AG20443 (cell line): ENCODE results near the gene MAP2K6.
A peak's percentile ranks its signal among the peaks of the same experiment; 100 is the strongest.

Source experiments
- DNase-seq: peaks from one replicate; pipeline ENCODE4 v3.0.0; 2012; ENCODE audit warnings: low spot score, mixed read lengths

Gene MAP2K6

DNA sequence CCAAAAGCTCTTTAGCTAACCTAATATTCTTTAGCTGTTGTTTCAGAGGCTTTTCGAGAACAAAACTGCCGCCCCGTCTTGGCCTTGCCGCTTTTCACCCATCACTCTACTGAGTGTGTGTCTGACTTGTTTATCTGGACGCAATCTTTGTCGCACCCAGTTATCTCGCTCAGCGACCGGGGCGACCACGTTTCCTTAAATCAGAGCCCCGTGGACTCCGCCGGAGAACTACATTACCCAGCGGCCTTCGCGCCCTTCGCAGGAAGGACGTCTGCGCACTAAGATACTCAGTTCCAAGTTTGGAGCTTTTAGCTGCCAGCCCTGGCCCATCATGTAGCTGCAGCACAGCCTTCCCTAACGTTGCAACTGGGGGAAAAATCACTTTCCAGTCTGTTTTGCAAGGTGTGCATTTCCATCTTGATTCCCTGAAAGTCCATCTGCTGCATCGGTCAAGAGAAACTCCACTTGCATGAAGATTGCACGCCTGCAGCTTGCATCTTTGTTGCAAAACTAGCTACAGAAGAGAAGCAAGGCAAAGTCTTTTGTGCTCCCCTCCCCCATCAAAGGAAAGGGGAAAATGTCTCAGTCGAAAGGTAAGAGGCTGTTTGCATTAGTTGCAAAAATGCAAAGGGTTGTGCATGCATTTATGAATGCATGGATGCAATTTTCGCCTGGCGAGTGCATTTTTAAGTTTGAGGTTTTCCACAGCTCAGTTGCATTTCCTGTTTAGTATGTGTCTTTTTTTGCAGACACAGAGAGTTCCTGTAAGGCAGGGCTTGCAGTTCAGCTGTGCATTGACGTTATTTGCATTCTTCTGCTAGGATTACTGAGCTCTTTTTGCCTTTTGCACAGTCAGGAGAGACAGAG is at the start of gene MAP2K6:
MAP2K6 (plus strand) TSS at position 290 of the 867 bp plus-strand sequence; CDS start at position 578, 288 bp downstream.
- DNase-seq, result peak; percentile 87

DNA sequence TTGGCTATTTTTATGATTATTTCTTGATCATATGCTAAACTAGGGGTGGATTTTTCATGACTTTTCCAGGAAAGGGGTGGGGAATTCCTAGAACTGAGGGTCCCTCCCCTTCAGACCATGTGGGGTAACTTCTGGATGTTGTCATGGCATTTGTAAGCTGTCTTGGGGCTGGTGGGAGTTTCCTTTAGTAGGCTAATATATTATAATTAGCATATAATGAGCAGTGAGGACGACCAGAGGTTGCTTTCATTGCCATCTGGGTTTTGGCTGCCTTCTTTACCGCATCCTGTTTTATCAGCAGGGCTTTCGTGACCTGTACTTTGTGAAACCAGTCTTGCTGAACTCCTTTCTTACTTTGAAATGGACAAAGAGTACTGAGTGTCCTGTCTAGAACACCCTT is 47.2 kb upstream of the MAP2K6 start:
- DNase-seq, result no peak

DNA sequence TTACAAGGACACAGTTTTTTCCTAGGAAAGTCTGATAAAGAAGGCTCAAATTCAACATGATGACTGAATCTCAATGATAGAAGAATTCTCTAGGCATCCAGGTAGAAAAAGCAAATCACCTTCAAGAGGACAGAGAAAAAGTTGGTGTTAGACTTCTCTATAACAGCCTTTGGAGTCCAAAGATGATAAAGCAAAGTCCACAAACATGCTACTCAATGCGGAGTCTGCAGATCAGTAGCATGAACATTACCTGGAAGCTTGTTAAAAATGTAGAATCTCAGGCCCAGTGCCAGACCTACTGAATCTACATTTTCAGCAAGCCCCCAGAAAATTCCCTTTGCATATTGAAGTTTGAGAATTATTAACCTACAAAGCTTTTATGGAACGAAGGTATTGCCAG is 41.4 kb upstream of the MAP2K6 start:
- no peak for DNase-seq

DNA sequence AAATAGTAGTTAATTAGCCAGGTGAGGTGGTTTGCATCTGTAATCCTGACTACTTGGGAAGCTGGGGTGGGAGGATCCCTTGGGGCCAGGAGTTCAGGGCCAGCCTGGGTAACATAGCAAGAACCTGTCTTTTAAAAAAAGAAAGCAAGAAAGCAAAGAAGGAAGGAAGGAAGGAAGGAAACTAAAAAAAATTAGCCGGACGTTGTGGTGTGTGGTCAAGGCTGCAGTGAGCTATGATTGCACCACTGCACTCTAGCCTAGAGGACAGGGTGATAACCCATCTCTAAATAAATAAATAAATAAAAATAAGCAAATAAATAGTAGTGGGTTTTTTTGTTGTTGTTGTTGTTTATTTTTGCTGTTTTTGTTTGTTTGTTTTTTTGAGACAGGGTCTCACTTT is 39.3 kb upstream of the MAP2K6 start:
- no peak for DNase-seq

DNA sequence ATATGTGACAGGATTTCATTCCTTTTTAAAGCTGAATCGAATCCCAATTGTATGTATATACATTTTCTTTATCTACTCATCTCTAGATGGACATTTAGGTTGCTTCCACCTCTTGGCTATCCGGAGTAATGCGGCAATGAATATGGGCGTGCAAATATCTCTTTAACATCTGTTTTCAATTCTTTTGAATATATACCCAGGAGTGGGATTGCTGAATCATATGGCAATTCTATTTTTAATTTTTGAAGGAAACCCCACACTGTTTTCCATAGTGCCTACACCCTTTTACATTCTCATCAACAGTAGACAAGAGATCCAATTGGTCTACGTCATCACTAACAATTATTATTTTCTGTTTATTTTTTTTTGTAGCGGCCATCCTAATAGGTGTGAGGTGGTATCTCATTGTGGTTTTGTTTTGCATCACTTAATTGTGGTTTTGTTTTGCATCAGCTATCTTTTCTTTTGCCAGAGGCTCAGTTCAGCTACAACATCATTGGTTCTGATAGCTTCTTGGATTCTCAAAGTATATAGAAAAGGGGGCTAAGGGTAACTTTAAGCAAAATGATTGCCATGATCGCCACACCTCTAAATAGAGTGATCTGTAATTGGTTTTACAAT is 25.6 kb upstream of the MAP2K6 start:
- no peak for DNase-seq

DNA sequence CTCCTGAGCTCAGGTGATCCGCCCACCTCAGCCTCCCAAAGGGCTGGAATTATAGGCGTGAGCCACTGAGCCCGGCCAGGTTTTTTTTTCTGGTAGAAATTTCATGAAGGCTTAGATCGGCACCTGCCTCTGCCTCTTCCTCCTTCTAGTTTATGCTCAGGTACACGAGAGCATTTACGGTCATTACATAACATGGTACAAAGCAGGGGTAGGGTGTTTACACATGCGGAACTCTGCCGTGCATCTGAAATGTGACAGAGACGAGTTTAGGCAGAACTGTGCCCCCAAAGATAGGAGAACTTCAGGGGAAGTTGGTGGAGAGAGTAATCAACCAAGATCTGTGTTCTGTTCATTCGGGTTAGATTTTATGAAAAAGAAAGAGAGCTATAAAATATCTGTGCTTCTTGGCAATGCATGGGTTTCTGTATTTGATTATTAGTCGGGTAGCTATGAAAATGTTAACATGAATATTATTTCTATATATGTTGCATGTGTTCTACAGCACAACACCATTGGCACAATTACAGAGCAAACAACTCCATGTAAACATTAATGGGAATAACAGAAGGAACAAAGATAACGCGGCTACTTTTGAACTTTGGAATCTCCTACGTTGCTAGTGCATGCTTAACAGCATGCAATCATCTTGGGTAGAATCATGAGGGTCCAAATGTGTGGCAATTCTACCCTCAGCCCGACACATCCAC is 23.5 kb upstream of the MAP2K6 start:
- DNase-seq, result no peak

DNA sequence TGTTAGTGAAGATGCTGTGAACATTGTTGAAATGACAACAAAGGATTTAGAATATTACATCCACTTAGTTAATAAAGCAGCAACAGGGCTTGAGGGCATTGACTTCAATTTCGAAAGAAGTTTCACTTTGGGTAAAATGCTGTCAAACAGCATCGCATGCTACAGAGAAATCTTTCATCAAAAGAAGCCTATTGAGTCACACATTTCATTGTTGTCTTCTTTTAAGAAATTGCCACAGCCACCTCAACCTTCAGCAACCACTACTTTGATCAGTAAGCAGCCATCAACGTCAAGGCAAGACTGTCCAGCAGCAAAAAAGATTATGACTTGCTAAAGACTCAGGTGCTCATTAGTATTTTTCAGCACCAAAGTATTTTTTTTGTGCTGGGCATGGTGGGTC is 13.2 kb upstream of the MAP2K6 start:
- no peak for DNase-seq

DNA sequence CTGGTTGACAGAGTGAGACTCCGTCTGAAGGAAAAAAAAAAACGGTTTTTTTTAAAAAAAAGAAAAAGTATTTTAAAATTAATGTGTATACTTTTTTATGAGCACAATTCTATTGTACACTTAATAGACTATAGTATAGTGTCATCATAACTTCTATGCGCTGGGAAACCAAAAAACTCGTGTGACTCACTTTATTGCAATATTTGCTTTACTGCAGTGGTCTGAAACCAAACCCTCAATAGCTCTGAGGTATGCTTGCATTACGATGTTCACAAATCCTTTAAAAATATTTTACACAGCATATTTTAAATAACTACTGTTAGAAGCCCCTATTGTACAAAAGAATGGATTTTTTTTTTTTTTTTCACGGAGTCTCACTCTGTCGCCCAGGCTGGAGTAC is 12.4 kb upstream of the MAP2K6 start:
- no peak for DNase-seq

DNA sequence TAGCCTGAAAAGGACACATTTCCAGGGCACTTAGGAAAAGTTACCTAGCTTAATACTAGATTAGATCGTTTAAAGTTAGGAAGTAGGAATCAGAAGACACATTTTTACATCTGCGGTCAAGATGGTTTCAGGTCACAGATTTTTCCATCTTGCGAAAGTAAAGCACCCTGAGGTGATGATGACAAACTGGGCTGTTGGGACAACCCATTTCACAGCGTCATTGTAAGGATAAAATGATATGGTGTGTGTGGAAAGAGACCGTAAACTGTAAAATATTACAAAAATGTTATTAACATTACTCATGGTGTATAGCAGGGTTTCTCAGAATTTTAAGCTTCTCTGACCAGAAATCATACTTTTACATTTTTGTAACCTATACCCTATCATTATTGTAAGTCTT is 10.1 kb upstream of the MAP2K6 start:
- DNase-seq, result no peak

DNA sequence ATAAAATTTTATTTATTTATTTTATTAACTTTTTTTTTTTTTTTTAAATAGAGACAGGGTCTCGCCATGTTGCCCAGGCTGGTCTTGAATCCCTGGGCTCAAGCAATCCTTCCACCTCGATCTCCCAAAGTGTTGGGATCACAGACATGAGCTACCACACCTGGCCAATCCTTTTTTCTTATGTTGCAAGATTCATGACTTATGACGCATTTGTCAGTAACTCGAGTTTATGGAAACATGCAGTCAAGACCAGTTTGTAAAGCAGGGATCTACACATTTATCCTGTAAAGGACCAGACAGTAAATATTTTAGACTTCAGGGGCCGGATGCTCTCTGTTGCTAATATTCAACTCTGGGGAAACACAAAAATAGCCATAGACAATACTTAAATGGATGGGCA is 9.4 kb upstream of the MAP2K6 start:
- no peak for DNase-seq

DNA sequence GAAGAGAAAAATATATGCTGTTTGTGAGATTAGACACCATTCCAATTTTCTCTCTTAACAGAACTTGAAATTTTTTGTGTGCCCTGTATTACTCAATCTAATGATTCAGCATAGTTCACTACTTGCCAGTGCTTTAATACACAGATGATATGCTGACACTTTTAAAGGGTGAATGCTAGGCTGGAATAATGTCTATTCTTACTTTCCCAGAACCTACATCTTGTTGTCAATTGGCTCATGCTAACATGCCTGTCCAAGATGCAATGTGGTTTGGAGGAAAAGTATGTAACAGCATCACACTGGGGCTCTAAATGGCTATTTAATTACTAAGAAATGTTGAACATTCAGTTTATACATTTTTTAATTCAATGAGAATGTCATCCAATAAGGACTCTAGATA is 7.6 kb upstream of the MAP2K6 start:
- no peak for DNase-seq

DNA sequence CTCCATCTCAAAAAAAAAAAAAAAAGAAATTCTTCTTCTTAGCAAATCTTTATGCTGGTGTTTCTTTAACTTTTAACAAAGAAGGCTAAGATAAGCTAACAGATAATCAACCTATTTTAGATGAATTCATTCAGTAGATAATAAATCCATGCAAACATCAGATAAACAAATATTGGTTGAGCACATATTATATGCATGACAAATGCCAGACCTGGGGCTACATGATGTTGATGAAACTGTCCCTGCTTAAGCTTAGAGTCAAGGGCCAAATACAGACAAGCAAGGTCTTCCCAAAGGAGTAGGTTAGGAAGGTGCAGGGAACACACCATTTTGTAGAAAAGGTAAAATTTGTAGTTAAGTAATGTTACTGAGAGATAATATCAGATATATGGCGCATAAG is 6.7 kb upstream of the MAP2K6 start:
- no peak for DNase-seq

DNA sequence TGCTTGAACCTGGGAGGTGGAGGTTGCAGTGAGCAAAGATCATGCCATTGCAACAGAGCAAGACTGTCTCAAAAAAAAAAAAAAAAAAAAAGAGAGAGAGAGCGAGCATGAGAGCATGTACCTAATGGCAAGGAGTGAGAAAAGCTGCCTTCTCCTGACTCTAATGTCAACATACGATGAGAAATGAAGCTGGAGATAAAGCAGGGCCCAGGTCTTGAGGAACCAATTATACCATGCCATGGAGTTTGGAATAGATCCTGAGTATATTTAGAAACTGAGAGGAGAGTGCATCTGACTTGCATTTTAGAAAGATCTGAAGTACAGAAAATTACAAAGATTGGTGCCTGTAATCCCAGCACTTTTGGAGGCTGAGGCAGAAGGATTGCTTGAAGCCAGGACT is 3.8 kb upstream of the MAP2K6 start:
- no peak for DNase-seq

DNA sequence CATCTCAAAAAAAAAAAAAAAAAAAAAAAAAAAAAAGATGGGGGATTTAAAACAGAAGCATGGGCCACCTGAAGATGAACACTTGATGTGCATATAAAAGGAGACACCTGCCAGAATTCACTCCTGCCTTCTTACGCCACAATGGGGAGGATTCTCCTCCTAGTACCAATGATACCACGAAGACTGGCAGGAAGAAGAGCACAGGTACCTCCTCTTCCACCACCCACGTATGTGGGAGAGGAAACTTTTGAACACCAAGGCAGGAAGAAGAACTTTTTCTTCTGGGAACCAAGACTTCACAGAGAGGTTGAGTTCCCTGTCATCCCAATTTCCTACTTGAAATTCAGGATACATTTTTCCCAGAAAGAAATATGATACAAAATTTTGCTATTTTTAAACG is 2.7 kb upstream of the MAP2K6 start:
- DNase-seq, result no peak

DNA sequence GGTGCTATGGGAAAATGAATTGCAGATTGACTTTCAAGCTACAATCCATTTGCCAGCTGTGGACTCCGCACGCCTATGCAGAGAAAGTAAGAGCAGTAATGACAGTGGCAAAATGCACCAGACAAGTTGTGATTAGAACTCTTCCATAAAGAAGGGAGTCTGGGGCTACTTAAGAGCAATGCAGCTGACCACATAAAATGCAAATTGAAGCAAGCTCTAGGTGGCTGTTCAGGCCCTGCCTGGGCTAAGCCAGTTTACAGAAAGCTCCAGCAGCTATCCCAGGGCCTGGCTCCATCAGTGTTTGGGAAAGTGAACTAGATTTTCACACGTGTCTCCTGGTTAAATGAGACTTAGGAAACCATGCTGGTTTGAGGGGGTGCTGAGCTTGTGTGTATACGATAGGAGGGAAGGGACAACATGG is 2.2 kb upstream of the MAP2K6 start:
- no peak for DNase-seq

DNA sequence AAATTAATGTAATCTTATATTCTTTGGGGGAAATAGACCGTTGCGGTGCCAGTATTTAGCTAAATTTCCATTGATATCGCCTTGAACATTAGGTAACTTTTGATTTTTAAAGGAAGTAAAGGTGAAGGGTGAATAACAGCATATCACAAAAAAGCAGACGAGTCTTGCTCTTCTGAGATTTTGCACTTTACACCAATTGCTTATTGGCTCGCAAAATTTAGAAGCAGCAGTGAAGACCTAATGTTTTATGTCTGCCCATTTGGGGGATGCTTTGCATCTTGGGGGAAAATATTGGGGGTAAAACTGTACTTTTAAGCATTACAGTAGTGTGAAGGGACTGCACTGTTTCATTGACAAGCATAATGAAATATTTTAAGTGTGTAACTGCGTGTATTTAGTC is 934 bp downstream of the MAP2K6 start:
- DNase-seq, result no peak

DNA sequence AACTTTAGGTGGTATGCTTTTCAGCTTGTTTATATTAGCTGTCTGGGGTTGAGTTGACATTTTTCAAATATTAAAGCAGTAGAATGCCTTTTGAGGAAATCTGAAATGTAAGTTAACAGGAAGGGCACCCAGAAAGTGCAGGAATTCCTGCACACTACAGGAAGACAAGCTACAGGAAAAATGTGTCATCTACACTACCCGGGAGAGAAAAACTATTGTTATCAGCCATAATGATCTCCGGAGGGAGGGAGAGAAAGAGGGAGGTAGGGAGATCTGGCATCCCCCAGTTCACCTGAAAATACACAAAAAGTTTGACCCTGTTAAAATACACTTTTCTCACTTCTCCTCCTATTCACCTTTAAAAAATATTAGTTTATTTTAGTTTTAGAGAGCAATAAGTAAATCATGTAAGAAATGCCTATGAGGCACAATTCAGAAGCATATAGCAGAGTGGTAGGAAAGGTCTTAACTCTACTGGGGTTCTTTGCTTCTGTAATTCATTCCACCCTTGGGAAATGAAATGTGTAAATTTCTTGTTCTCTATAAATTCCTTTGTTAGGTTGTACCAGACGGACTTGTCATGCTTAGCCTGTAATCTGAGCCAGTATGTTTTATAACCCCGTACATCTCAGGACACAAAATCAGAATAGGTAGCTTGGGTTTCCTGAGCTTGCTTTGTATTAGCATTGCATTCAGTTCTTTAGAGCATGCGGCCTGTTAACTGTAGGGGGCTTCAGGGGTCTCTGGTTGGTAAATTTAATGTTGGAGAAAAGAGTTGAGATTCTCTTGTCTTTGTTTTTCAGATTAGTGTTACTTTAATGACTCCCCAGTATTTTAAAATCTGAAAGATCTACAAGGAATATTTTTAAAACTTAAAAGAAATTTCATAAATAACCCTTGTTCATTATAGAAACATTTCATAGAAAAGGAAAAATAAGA is 3.3 kb downstream of the MAP2K6 start:
- no peak for DNase-seq

DNA sequence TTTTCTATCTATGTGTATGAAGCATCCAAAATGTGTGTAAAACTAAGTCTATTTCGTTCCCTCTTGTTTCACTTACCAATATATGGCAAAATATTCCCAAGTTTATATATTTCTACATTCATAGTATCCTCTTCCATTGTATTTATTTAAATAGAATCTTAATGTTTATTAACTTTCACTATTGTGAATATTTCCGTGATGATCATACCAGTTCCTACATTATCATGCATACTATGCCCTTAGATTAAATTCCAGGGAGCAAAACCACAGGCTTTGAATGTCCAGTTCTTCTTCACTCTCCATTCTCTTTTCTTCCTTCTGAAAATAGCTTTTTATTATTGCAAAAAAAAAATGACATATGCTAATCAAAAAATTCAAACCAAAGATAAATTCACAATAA is 4.0 kb downstream of the MAP2K6 start:
- DNase-seq, result no peak

DNA sequence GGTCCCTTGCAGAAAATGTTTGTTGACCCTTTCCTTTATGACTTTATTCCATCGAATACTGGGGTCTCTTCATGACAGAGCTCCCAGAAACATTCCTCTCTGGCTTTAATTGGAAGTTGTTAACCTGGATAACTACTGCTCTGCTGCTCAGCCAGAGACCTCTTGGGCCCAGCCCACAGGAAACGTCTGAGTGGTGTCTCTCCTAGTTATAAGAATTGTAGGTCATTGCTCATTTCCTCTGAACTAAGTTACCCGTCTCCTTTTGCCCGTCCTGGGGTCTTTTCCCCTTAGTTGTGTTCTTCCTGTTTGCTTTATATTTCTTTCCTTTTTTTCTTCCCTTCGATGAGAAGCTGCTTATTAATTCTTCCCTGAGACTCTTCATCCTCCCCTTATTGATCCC is 9.0 kb downstream of the MAP2K6 start:
- no peak for DNase-seq

DNA sequence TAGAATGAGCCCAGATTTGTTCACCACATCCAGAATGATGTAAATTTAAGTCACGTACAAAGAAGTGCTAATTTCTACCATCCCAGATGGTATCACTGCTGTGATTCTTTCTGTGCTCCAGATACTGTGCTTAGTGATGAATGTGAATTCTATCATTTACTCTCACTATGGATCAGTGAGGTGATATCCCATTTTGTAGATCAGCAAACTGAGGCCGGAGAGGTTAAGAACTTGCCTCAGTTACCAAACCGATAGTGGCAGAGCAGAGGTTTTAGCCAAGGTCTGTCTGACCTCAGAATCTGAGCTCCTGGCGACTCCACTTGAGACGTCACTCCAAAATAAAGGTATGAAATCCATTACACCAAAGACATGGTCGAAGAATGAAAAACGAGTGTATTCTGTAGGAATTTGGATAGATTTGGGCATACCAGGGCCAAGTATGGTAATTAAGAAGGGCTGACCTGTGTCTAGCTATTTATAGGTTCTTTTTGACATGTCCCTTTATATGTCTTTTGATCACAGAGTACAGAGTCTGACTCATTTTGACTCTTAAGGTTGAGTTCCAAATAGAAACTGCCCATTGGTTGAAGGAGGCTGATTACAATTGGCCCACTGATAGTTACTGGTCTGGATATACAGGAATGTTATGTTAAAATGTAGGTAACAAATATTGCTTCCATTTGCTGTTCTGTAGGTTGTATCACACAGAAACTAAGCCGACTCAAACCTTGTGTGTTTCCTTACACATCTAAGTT is 10.0 kb downstream of the MAP2K6 start:
- no peak for DNase-seq

DNA sequence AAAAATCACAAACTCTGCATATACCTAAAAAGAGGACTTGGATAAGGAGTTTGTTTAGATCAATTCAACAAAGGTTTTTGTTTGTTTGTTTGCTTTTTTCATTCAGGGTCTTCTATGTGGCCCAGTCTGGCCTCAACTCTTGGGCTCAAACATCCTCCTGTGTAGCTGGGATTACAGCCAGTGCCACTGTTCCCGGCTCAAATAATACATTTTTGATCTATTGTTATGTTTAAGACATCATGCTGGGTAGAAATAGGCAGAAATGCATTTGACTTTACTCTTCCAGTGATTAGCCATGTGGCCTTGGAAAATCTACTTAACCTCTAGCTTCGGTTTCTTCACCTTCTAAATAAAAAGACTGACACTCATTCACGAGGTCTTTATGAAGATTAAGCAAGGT is 11.5 kb downstream of the MAP2K6 start:
- no peak for DNase-seq
